KMS-11 (cell line): ENCODE results near the gene DOK5.

Source experiments
- H2AFZ ChIP-seq: fragments of 200-600 bp; sonication (generic); 2 replicates; pipeline ENCODE4 v1.6.1; 2016; ENCODE audit warnings: antibody characterized with exemption, mixed run types, low read depth
- H3K27ac ChIP-seq: fragments of 200-600 bp; sonication (generic); 2 replicates; pipeline ENCODE4 v1.6.1; 2016; ENCODE audit warnings: mild to moderate bottlenecking, mixed run types
- H3K27me3 ChIP-seq: fragments of 200-600 bp; sonication (generic); 2 replicates; pipeline ENCODE4 v1.6.1; 2017; ENCODE audit warnings: mild to moderate bottlenecking, low read depth, mixed run types, moderate library complexity; ENCODE audit not compliant: insufficient read depth
- H3K36me3 ChIP-seq: fragments of 200-600 bp; sonication (generic); 2 replicates; pipeline ENCODE4 v1.6.1; 2017; ENCODE audit warnings: mild to moderate bottlenecking, mixed run types; ENCODE audit not compliant: insufficient read depth
- H3K4me1 ChIP-seq: fragments of 200-600 bp; sonication (generic); 2 replicates; pipeline ENCODE4 v1.6.1; 2016; ENCODE audit warnings: mild to moderate bottlenecking, low read depth, mixed run types; ENCODE audit not compliant: poor library complexity, severe bottlenecking
- H3K4me2 ChIP-seq: fragments of 200-600 bp; sonication (generic); 2 replicates; pipeline ENCODE4 v1.7.0; 2016; ENCODE audit warnings: mild to moderate bottlenecking, mixed run types
- H3K4me3 ChIP-seq: fragments of 200-600 bp; sonication (generic); IDR thresholded peaks from 2 replicates; pipeline ENCODE4 v1.6.1; 2017; ENCODE audit warnings: low read depth, low read length, mixed read lengths; ENCODE audit not compliant: insufficient read depth
- H3K79me2 ChIP-seq: fragments of 200-600 bp; sonication (generic); 2 replicates; pipeline ENCODE4 v1.6.1; 2016; ENCODE audit warnings: low read depth, mixed run types; ENCODE audit not compliant: insufficient read depth
- H3K9ac ChIP-seq: fragments of 200-600 bp; sonication (generic); 2 replicates; pipeline ENCODE4 v1.6.1; 2016; ENCODE audit warnings: mild to moderate bottlenecking, mixed run types
- H4K20me1 ChIP-seq: fragments of 200-600 bp; sonication (generic); 2 replicates; pipeline ENCODE4 v1.6.1; 2016; ENCODE audit warnings: mild to moderate bottlenecking, mixed run types; ENCODE audit not compliant: insufficient read depth
- CTCF ChIP-seq: fragments of 200-600 bp; sonication (generic); conservative IDR thresholded peaks from 2 replicates; pipeline ENCODE4 v1.6.1; 2017; ENCODE audit warnings: low read depth, mild to moderate bottlenecking, antibody characterized with exemption, low read length, moderate library complexity, mixed read lengths

Gene DOK5

GRCh38 chr20:54514028-54514607 is 38.7 kb downstream of the DOK5 start:
- Histone ChIP-seq H3K27me3 (no peaks in the 10 kb centered on the region), H3K9ac (no peak overlapping the region), H4K20me1 (no peaks in the 10 kb centered on the region), H3K79me2 (no peaks in the 10 kb centered on the region), H3K27ac (no peak overlapping the region), H3K4me1 (no peaks in the 10 kb centered on the region), H3K36me3 (no peaks in the 10 kb centered on the region), H3K4me3 (no peak overlapping the region), H2AFZ (no peak overlapping the region), H3K4me2 (no peak overlapping the region)
- TF ChIP-seq CTCF: no peak

GRCh38 chr20:54515793-54516628 is 40.6 kb downstream of the DOK5 start:
- Histone ChIP-seq H4K20me1 (no peaks in the 10 kb centered on the region), H2AFZ (no peak overlapping the region), H3K9ac (no peak overlapping the region), H3K4me3 (no peak overlapping the region), H3K4me1 (no peaks in the 10 kb centered on the region), H3K79me2 (no peaks in the 10 kb centered on the region), H3K36me3 (no peaks in the 10 kb centered on the region), H3K27ac (no peak overlapping the region), H3K27me3 (no peaks in the 10 kb centered on the region), H3K4me2 (no peak overlapping the region)
- TF ChIP-seq CTCF: no peak

GRCh38 chr20:54517241-54517975 is 42.0 kb downstream of the DOK5 start:
- no peaks in the 10 kb centered on the region for H3K27me3 ChIP-seq
- H3K4me3 ChIP-seq: no peak overlapping the region
- no peaks in the 10 kb centered on the region for H3K4me1 ChIP-seq
- H3K9ac ChIP-seq: no peak overlapping the region
- no peak overlapping the region for H2AFZ ChIP-seq
- H3K27ac ChIP-seq: no peak overlapping the region
- H3K36me3 ChIP-seq: no peaks in the 10 kb centered on the region
- H3K4me2 ChIP-seq: no peak overlapping the region
- no peaks in the 10 kb centered on the region for H4K20me1 ChIP-seq
- TF ChIP-seq CTCF: no peak
- no peaks in the 10 kb centered on the region for H3K79me2 ChIP-seq

GRCh38 chr20:54524849-54525248 is 49.5 kb downstream of the DOK5 start:
- no peaks in the 10 kb centered on the region for H4K20me1 ChIP-seq

More at GRCh38 chr20:54524849-54525248, 49.5 kb downstream of the DOK5 start:
- no peak overlapping the region for H3K4me2 ChIP-seq
- H3K4me3 ChIP-seq: no peak overlapping the region
- TF ChIP-seq CTCF: no peak
- no peaks in the 10 kb centered on the region for H3K27me3 ChIP-seq
- H3K9ac ChIP-seq: no peak overlapping the region
- no peaks in the 10 kb centered on the region for H3K4me1 ChIP-seq
- H3K36me3 ChIP-seq: no peaks in the 10 kb centered on the region
- no peak overlapping the region for H2AFZ ChIP-seq
- no peak overlapping the region for H3K27ac ChIP-seq
- H3K79me2 ChIP-seq: no peaks in the 10 kb centered on the region
